Brain microvascular endothelial cell (primary cell): Measurements from ENCODE around the gene MRAS.

ENCODE experiments used
- DNase-seq: peaks from one replicate; pipeline ENCODE4 v3.0.0-alpha.2; 2020
- H3K27ac ChIP-seq: fragments of 250-450 bp; sonication (Bioruptor Pico); 2 replicates; pipeline ENCODE4 v1.5.1; 2020; ENCODE audit warnings: mild to moderate bottlenecking, moderate library complexity
- H3K27me3 ChIP-seq: fragments of 250-450 bp; sonication (Bioruptor Pico); replicated peaks from 2 replicates; pipeline ENCODE4 v1.5.1; 2020; ENCODE audit warnings: mild to moderate bottlenecking
- H3K36me3 ChIP-seq: fragments of 250-450 bp; sonication (Bioruptor Pico); replicated peaks from 2 replicates; pipeline ENCODE4 v1.5.1; 2020; ENCODE audit warnings: mild to moderate bottlenecking
- H3K4me3 ChIP-seq: 2 replicates; pipeline ENCODE4 v1.5.1; 2011; ENCODE audit warnings: low read depth, mild to moderate bottlenecking, control low read depth, low read length, moderate library complexity
- in situ Hi-C: cut with HindIII; loops from 2 replicates; pipeline ENCODE4 v1.10.0; 2017; ENCODE audit warnings: low sequenced_read_pairs, low pct_ligation_motif_present
- TF ChIP-seq, protein P1 (sequence below): IDR thresholded peaks from 2 replicates; pipeline ENCODE4 v1.5.1; 2011; ENCODE audit warnings: low read depth, mild to moderate bottlenecking, moderate library complexity, low read length, control low read depth, inconsistent platforms; ENCODE audit errors: missing control alignments

Gene MRAS

DNA sequence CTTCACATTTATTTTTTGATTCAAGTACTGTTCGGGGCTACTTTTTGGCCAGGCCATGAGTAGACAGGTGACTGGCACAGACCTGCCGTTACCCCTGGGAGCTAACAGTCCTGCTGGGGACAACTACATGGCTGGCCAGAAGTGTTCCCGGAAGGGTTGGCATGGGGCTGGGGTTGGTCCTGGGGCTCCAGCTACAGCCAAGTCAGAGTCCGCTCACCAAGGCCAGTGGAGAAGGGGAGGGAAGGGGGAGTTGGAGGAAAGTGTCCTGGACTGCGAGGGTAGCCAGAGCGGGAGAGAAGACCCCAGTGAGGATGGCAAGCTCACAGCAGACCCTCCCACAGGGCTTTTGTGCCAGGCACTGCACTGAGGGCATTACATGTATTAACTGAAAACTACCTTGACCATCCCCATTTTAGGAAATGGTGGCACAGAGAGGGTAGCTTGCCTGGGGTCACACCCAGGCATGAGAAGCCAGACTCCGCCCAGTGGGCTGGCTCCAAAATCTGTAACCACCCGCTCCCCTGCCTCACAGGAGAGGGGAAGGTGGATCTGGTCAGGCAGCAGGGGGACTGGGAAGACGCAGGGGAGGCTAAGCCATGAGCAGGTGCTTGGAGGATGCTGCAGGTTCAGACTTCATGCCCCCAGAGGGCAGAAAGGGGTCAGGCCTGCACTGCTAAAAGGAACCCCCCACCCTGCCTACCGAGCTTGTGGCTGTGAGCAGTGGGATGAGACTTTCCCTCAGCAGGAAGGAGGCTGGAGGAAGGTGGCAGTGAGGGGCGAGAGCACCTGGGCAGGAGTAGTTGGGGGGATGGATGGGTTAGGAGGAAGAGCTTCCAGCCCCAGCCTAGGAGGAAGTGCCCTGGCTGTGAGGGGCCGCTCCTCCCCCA is 47.7 kb downstream of the MRAS start:
- Histone ChIP-seq H3K4me3 (no peak overlapping the region), H3K27ac (no peak overlapping the region), H3K27me3 (no peaks in the 10 kb centered on the region), H3K36me3 (no peaks in the 10 kb centered on the region)
- no peak for DNase-seq
- in situ Hi-C loops = no loop called here
- TF ChIP-seq, protein P1, sequence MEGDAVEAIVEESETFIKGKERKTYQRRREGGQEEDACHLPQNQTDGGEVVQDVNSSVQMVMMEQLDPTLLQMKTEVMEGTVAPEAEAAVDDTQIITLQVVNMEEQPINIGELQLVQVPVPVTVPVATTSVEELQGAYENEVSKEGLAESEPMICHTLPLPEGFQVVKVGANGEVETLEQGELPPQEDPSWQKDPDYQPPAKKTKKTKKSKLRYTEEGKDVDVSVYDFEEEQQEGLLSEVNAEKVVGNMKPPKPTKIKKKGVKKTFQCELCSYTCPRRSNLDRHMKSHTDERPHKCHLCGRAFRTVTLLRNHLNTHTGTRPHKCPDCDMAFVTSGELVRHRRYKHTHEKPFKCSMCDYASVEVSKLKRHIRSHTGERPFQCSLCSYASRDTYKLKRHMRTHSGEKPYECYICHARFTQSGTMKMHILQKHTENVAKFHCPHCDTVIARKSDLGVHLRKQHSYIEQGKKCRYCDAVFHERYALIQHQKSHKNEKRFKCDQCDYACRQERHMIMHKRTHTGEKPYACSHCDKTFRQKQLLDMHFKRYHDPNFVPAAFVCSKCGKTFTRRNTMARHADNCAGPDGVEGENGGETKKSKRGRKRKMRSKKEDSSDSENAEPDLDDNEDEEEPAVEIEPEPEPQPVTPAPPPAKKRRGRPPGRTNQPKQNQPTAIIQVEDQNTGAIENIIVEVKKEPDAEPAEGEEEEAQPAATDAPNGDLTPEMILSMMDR = no peak

DNA sequence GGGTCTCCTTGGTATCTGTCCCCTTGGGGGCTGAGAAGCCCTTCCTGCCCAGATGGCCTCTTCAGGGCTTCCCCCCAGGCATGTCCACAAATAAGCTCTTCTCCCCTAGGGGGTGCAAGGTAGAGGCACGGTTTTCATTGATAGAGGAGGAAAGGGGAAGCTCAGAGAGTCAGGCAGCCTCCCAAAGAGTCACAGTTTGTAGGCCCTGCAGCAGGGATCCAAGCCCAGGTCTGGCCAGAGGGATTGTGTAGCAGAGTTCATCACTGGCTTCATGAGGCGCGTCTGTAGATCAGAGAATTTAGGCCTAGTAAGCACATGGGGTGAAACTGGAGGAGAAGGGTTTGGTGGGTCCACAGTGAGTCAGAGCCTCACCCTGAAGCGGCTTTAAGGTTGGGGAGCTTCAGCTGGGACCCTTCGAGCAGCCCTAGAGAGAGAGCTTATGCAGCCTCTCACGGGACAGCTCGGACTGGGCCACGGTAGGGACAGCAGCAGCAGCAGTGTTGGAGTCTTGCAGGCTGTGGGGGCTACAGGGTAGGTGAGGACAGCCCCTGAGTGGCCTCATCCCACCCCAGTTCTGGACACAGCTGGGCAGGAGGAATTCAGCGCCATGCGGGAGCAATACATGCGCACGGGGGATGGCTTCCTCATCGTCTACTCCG is 48.5 kb downstream of the MRAS start:
- no peak overlapping the region for H3K27ac ChIP-seq
- H3K27me3 ChIP-seq = no peaks in the 10 kb centered on the region
- TF ChIP-seq, protein P1 = no peak
- in situ Hi-C loops = no loop called here
- no peaks in the 10 kb centered on the region for H3K36me3 ChIP-seq
- DNase-seq = no peak
- H3K4me3 ChIP-seq = no peak overlapping the region

DNA sequence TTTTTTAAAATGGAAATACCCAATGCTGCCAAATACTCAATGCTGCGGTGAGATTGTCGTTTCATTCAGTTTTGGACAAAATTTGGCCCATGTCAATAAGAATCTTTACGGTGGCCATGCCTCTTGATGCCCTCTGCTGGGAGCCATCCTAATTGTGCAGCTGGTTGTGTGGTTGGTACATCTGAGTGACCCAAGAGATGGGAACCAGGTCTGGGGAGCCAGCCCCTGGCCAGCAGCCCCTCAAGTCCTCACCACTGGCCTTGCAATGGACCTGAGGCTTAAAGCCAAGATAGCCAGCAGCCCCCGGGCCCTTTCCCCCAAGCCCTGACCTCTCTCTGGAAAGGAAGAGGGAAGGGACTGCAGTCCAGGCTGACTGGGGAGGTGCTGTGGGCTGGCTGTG is 49.6 kb downstream of the MRAS start:
- in situ Hi-C loops = no loop called here
- no peak overlapping the region for H3K4me3 ChIP-seq
- no peak overlapping the region for H3K27ac ChIP-seq
- DNase-seq = no peak
- TF ChIP-seq, protein P1 = peak; percentile 36
- H3K36me3 ChIP-seq = no peaks in the 10 kb centered on the region
- H3K27me3 ChIP-seq = no peaks in the 10 kb centered on the region

DNA sequence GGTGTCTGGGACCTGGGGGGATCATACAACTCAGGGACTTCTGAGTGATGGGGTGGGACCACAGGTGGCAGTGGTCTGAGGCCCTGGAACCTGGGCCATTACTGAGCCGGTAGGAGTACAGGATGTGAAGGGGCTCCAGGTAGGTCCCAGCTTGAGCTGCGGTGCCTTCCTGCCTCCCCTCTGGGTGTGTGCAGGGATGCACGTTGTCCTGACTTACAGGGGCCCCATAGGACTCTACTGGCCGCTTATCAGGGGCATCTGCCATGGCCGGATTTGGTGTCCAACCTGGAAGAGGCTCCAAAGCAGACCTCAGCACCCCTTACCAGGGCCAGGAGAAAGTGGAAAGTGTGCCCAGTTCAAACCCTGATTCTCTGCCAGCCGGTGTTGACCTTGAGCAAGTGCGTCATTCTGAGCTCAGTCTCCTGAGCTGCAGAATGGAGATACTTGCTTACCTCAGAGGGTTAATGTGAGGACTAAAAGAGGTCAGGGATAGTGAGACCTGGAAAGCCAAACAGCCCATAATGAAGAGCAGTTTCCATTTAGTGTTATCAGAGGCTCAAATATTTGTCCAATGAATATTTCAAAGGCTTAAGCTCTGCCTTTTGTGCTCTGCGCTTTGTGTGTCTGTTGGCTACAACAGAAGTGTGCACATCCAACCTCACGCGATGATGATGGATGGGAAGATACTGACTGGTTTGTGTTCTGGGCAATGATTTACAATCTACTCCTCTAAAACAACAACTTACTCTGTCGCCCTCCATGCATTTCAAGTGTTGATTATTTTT is 50.6 kb downstream of the MRAS start:
- TF ChIP-seq, protein P1 = no peak
- Histone ChIP-seq H3K36me3 (no peaks in the 10 kb centered on the region), H3K27ac (no peak overlapping the region), H3K27me3 (no peaks in the 10 kb centered on the region), H3K4me3 (no peak overlapping the region)
- in situ Hi-C loops = no loop called here
- DNase-seq = no peak

DNA sequence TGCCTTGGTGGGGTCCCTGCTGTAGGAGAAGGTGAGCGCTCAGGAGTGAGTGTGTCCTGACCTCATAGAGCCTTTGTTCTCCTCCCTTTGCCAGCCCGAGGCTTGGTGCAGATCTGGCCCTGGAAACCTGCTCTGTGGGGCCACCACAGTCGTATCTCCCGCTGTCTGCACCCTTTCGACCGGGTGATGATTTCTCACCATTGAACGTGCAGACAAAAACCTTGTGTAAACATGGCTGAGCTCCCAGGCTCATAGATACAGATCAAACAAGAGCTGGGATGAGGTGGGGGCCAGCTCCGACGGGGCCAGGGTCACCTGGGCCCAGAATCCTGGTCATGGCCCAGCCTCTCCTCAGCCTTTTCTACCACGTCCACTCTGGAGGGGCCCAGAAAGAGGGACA is 51.4 kb downstream of the MRAS start:
- DNase-seq = no peak
- no peaks in the 10 kb centered on the region for H3K27me3 ChIP-seq
- H3K36me3 ChIP-seq = no peaks in the 10 kb centered on the region
- TF ChIP-seq, protein P1 = no peak
- no peak overlapping the region for H3K27ac ChIP-seq
- no peak overlapping the region for H3K4me3 ChIP-seq
- in situ Hi-C loops = no loop called here
